Measurements from ENCODE around the gene CLDN18. TPM values are rescaled to one million over a fixed set of nuclear protein-coding genes. Genes with fewer than 3 reads are reported as not detected.

The CLDN18 gene
- total RNA-seq, 2 donors from 2014 or later, result 0.57 TPM; not detected in 1

DNA sequence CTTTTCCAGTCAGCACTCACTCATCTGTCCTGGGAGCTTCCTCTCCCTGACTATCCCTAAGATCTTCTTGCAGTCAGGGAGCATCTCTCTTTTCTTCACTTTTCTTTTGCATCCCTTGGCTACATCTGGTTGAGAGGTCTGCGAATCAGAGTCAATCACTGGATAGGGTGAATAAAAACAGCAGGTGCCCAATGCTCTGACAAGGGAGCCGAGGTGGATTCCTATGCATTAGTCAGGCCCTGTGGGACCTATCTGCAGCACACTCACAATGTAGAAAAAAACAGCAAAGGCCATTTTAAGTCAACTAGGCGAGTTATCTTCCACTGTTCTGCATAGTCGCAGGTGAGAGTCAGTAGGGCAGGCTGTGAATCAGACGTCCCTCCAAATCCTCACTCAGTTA, 69.9 kb downstream of the CLDN18 start:
- H3K4me3 ChIP-seq, result no peak overlapping the region

GRCh38 chr3:138081371-138082084, 71.6 kb downstream of the CLDN18 start:
- no peak for TF ChIP-seq POLR2A (IDR thresholded peaks at IDR 0.05)
- TF ChIP-seq POLR2AphosphoS5 (IDR thresholded peaks at IDR 0.05), result no peak
- no peak for TF ChIP-seq CTCF (IDR thresholded peaks at IDR 0.05)
- no peak for DNase-seq (ENCODE audit: low spot score)
- Histone ChIP-seq H3K4me3 (no peak overlapping the region), H3K9me3 (no peaks in the 10 kb centered on the region), H3K4me1 (replicated peaks) (no peaks in the 10 kb centered on the region), H3K36me3 (no peaks in the 10 kb centered on the region), H3K27ac (peak overlapping the region in 1 of 2 donors; percentile 54), H3K27me3 (replicated peaks; ENCODE audit: insufficient read depth) (no peaks in the 10 kb centered on the region)
- WGBS, result 56% methylated on average over 5 of the region's 5 CpGs
- intact Hi-C loops (cut with DNase I), result loop anchor here (5.0 kb wide), 1 partner anchor 36 kb away; the partner anchor contains the start of gene DZIP1L

More for the DNA sequence above, 69.9 kb downstream of the CLDN18 start:
- H3K36me3 ChIP-seq, result no peaks in the 10 kb centered on the region
- H3K9me3 ChIP-seq, result no peaks in the 10 kb centered on the region
- H3K4me1 ChIP-seq (replicated peaks), result no peaks in the 10 kb centered on the region
- H3K27ac ChIP-seq, result no peak overlapping the region
- TF ChIP-seq CTCF (IDR thresholded peaks at IDR 0.05), result no peak
- no peak for TF ChIP-seq POLR2A (IDR thresholded peaks at IDR 0.05)
- no peak for TF ChIP-seq POLR2AphosphoS5 (IDR thresholded peaks at IDR 0.05)
- no peak for DNase-seq (ENCODE audit: low spot score)
- 89% methylated on average over 5 of the region's 5 CpGs for WGBS
- intact Hi-C loops (cut with DNase I), result loop anchor here (5.0 kb wide), 1 partner anchor 37 kb away; the partner anchor contains the start of gene DZIP1L
- H3K27me3 ChIP-seq (replicated peaks; ENCODE audit: insufficient read depth), result no peaks in the 10 kb centered on the region

- intact Hi-C loops (cut with DNase I), result loop anchor here (5.0 kb wide), 1 partner anchor 35 kb away; the partner anchor contains the start of gene DZIP1L
- no peak for TF ChIP-seq POLR2A (IDR thresholded peaks at IDR 0.05)
- peak; percentile 44 for TF ChIP-seq POLR2AphosphoS5 (IDR thresholded peaks at IDR 0.05)
- no peak for TF ChIP-seq CTCF (IDR thresholded peaks at IDR 0.05)
- Histone ChIP-seq H3K27ac (peak overlapping the region in 1 of 2 donors; percentile 54), H3K4me3 (no peak overlapping the region), H3K36me3 (no peaks in the 10 kb centered on the region), H3K27me3 (replicated peaks; ENCODE audit: insufficient read depth) (no peaks in the 10 kb centered on the region), H3K9me3 (no peaks in the 10 kb centered on the region), H3K4me1 (replicated peaks) (no peaks in the 10 kb centered on the region)
- WGBS, result 31% methylated on average over 6 of the region's 8 CpGs
- DNase-seq (ENCODE audit: low spot score), result peak; percentile 16
These were observed 72.4 kb downstream of the CLDN18 start for GRCh38 chr3:138082085-138082991.

- intact Hi-C loops (cut with DNase I), result loop anchor here (5.0 kb wide), 1 partner anchor 34 kb away; the partner anchor contains the start of gene DZIP1L
- Histone ChIP-seq H3K36me3 (no peaks in the 10 kb centered on the region), H3K27ac (no peak overlapping the region), H3K27me3 (replicated peaks; ENCODE audit: insufficient read depth) (no peaks in the 10 kb centered on the region), H3K4me1 (replicated peaks) (no peaks in the 10 kb centered on the region), H3K4me3 (no peak overlapping the region), H3K9me3 (no peaks in the 10 kb centered on the region)
- no peak for TF ChIP-seq POLR2AphosphoS5 (IDR thresholded peaks at IDR 0.05)
- no peak for TF ChIP-seq POLR2A (IDR thresholded peaks at IDR 0.05)
- TF ChIP-seq CTCF (IDR thresholded peaks at IDR 0.05), result no peak
- no peak for DNase-seq (ENCODE audit: low spot score)
These were observed 73.0 kb downstream of the CLDN18 start for GRCh38 chr3:138082992-138083386.

Other genes starting within 250 kb of the CLDN18 start
- 1 to 10 TPM in 1 of 2 donors, under 1 TPM in 1; 0.80 to 1.2 TPM for gene SOX14, start 245.8 kb upstream of the CLDN18 start, total RNA-seq
- 10 to 100 TPM; 10.2 to 18.7 TPM for gene DZIP1L, start 105.4 kb downstream of the CLDN18 start, total RNA-seq
- not detected for gene A4GNT, start 122.2 kb downstream of the CLDN18 start, total RNA-seq
- gene DBR1, start 164.8 kb downstream of the CLDN18 start, total RNA-seq, result 10 to 100 TPM in 1 of 2 donors, 1 to 10 TPM in 1; 9.1 to 15.8 TPM
- gene ARMC8, start 177.1 kb downstream of the CLDN18 start, total RNA-seq, result 10 to 100 TPM; 34.8 to 44.0 TPM

Measured in prostate gland (tissue), 2 donors.